ENCODE data around the gene PADI1. TPM values are rescaled to one million over a fixed set of nuclear protein-coding genes. Genes with fewer than 3 reads are reported as not detected.

Gene PADI1
- total RNA-seq, 1 experiment from 2014 or later, result 0.37 TPM

GRCh38 chr1:17193222-17194132 is 11.5 kb upstream of the PADI1 start:
- no peaks in the 10 kb centered on the region for H3K27me3 ChIP-seq (ENCODE audit: insufficient read depth, low read length)
- H3K4me1 ChIP-seq (ENCODE audit: control insufficient read depth in 1 of 2, insufficient read depth in 2 of 2, low read length in 2 of 2), result peaks cover 16 to 32% of the 10 kb centered on the region in 2 experiments
- H3K27ac ChIP-seq (ENCODE audit: low read depth, low read length), result no peak overlapping the region
- H3K9me3 ChIP-seq (ENCODE audit: control insufficient read depth in 1 of 2, insufficient read depth in 1 of 2, low read depth in 1 of 2, low read length in 2 of 2), result no peaks in the 10 kb centered on the region; a peak in 1 of 4 replicates
- no peak overlapping the region for H3K4me3 ChIP-seq (replicated peaks in 1 of 2; ENCODE audit: low read depth in 1 of 2, low read length in 2 of 2)
- H2AFZ ChIP-seq (ENCODE audit: low read depth, low read length, poor library complexity, severe bottlenecking), result no peak overlapping the region
- intact Hi-C loops (cut with micrococcal nuclease), result no loop called here
- ChIA-PET POLR2A (no interaction called here), RAD21 (ENCODE audit: low non-redundant PET in 1 of 2, low total read pairs in 2 of 2, uncharacterized antibody in 2 of 2, unreplicated experiment in 2 of 2) (no interaction called here), CTCF (no interaction called here)
- no peak overlapping the region for H3K9ac ChIP-seq (ENCODE audit: low read length)
- no peaks in the 10 kb centered on the region for H4K20me1 ChIP-seq (ENCODE audit: insufficient read depth)
- no peak overlapping the region for H3K4me2 ChIP-seq (ENCODE audit: low read length)
- BruUV-seq (replicated peaks), result no TSS peak
- no peaks in the 10 kb centered on the region for H3K9me2 ChIP-seq (ENCODE audit: insufficient read depth)
- no peaks in the 10 kb centered on the region for H3K79me2 ChIP-seq (ENCODE audit: insufficient read depth, low read length)
- no peaks in the 10 kb centered on the region for H3K36me3 ChIP-seq (ENCODE audit: control insufficient read depth in 1 of 2, insufficient read depth in 2 of 2, low read length in 2 of 2)
- TF ChIP-seq CEBPB (IDR thresholded peaks at IDR 0.05; ENCODE audit: low read depth) (no peak), ZFX (IDR thresholded peaks at IDR 0.05) (no peak), SP1 (IDR thresholded peaks at IDR 0.05; ENCODE audit: low read depth) (no peak), EZH2 (IDR thresholded peaks at IDR 0.05) (no peak), EZH2phosphoT487 (IDR thresholded peaks at IDR 0.05; ENCODE audit: borderline replicate concordance) (no peak), JUND (IDR thresholded peaks at IDR 0.05) (no peak), EGR1 (IDR thresholded peaks at IDR 0.05; ENCODE audit: low read depth) (no peak)
- TF ChIP-seq, protein P1, sequence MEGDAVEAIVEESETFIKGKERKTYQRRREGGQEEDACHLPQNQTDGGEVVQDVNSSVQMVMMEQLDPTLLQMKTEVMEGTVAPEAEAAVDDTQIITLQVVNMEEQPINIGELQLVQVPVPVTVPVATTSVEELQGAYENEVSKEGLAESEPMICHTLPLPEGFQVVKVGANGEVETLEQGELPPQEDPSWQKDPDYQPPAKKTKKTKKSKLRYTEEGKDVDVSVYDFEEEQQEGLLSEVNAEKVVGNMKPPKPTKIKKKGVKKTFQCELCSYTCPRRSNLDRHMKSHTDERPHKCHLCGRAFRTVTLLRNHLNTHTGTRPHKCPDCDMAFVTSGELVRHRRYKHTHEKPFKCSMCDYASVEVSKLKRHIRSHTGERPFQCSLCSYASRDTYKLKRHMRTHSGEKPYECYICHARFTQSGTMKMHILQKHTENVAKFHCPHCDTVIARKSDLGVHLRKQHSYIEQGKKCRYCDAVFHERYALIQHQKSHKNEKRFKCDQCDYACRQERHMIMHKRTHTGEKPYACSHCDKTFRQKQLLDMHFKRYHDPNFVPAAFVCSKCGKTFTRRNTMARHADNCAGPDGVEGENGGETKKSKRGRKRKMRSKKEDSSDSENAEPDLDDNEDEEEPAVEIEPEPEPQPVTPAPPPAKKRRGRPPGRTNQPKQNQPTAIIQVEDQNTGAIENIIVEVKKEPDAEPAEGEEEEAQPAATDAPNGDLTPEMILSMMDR (IDR thresholded peaks at IDR 0.05 in 2 of 3, conservative IDR thresholded peaks at IDR 0.05 in 1 of 3; ENCODE audit: borderline replicate concordance in 1 of 3, insufficient read depth in 1 of 3, low read depth in 2 of 3, low read length in 2 of 3), result no peak
- ATAC-seq (no peak), DNase-seq (ENCODE audit: low read depth, low spot score) (no peak)

DNA sequence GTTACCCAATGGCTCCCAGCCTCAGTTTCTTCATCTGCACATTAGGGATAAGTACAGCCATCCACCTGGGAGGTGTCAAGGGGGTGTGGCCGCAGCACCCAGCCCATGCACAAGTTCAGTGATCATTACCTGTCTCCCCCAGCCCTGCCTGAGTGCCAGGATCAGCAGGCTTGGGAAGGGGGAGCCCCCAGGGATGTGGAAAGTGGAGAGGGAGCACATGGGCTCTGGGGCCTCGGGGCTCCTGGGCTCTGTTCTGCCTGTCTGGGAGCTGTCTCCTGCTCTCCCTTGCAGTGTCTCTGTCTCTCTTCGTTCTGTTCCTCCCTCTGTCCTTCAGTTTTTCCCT is 10.8 kb upstream of the PADI1 start:
- Histone ChIP-seq H3K9me3 (ENCODE audit: control insufficient read depth in 1 of 2, insufficient read depth in 1 of 2, low read depth in 1 of 2, low read length in 2 of 2) (no peaks in the 10 kb centered on the region), H3K9me2 (ENCODE audit: insufficient read depth) (no peaks in the 10 kb centered on the region), H3K27me3 (ENCODE audit: insufficient read depth, low read length) (no peaks in the 10 kb centered on the region), H2AFZ (ENCODE audit: low read depth, low read length, poor library complexity, severe bottlenecking) (no peak overlapping the region), H3K4me1 (ENCODE audit: control insufficient read depth in 1 of 2, insufficient read depth in 2 of 2, low read length in 2 of 2) (peaks cover 16 to 39% of the 10 kb centered on the region in 2 experiments), H3K36me3 (ENCODE audit: control insufficient read depth in 1 of 2, insufficient read depth in 2 of 2, low read length in 2 of 2) (no peaks in the 10 kb centered on the region), H3K4me2 (ENCODE audit: low read length) (no peak overlapping the region), H3K4me3 (replicated peaks in 1 of 2; ENCODE audit: low read depth in 1 of 2, low read length in 2 of 2) (no peak overlapping the region), H3K27ac (ENCODE audit: low read depth, low read length) (no peak overlapping the region), H3K9ac (ENCODE audit: low read length) (no peak overlapping the region), H3K79me2 (ENCODE audit: insufficient read depth, low read length) (no peaks in the 10 kb centered on the region), H4K20me1 (ENCODE audit: insufficient read depth) (no peaks in the 10 kb centered on the region)
- CTCF ChIA-PET, result no interaction called here
- intact Hi-C loops (cut with micrococcal nuclease), result no loop called here
- no TSS peak for BruUV-seq (replicated peaks)
- POLR2A ChIA-PET, result no interaction called here
- DNase-seq (ENCODE audit: low read depth, low spot score) (no peak), ATAC-seq (no peak)
- RAD21 ChIA-PET (ENCODE audit: low non-redundant PET in 1 of 2, low total read pairs in 2 of 2, uncharacterized antibody in 2 of 2, unreplicated experiment in 2 of 2), result no interaction called here
- TF ChIP-seq SRF (IDR thresholded peaks at IDR 0.05; ENCODE audit: low read depth) (no peak), POLR2A (IDR thresholded peaks at IDR 0.05; ENCODE audit: borderline replicate concordance, extremely low read depth, insufficient read depth, insufficient read length) (no peak), EZH2phosphoT487 (IDR thresholded peaks at IDR 0.05; ENCODE audit: borderline replicate concordance) (no peak), EZH2 (IDR thresholded peaks at IDR 0.05) (no peak), POLR2AphosphoS5 (IDR thresholded peaks at IDR 0.05; ENCODE audit: low read depth, low read length) (no peak)
- TF ChIP-seq, protein P2, sequence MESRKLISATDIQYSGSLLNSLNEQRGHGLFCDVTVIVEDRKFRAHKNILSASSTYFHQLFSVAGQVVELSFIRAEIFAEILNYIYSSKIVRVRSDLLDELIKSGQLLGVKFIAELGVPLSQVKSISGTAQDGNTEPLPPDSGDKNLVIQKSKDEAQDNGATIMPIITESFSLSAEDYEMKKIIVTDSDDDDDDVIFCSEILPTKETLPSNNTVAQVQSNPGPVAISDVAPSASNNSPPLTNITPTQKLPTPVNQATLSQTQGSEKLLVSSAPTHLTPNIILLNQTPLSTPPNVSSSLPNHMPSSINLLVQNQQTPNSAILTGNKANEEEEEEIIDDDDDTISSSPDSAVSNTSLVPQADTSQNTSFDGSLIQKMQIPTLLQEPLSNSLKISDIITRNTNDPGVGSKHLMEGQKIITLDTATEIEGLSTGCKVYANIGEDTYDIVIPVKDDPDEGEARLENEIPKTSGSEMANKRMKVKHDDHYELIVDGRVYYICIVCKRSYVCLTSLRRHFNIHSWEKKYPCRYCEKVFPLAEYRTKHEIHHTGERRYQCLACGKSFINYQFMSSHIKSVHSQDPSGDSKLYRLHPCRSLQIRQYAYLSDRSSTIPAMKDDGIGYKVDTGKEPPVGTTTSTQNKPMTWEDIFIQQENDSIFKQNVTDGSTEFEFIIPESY (IDR thresholded peaks at IDR 0.05; ENCODE audit: extremely low read depth, insufficient replicate concordance, low read length), result no peak
- TF ChIP-seq, protein P3, sequence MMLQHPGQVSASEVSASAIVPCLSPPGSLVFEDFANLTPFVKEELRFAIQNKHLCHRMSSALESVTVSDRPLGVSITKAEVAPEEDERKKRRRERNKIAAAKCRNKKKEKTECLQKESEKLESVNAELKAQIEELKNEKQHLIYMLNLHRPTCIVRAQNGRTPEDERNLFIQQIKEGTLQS (IDR thresholded peaks at IDR 0.05), result no peak
- TF ChIP-seq, protein P1 (IDR thresholded peaks at IDR 0.05 in 2 of 3, conservative IDR thresholded peaks at IDR 0.05 in 1 of 3; ENCODE audit: borderline replicate concordance in 1 of 3, insufficient read depth in 1 of 3, low read depth in 2 of 3, low read length in 2 of 3), result no peak
